ENCODE results near the gene BCAR3.

Gene BCAR3

GRCh38 chr1:93532780-93533378 lies 148.8 kb downstream of the BCAR3 start:
- no peak for ATAC-seq

- ATAC-seq: no peak
These were observed 150.4 kb downstream of the BCAR3 start for GRCh38 chr1:93531193-93531592.

GRCh38 chr1:93528412-93528811 lies 153.2 kb downstream of the BCAR3 start:
- ATAC-seq: no peak

GRCh38 chr1:93526431-93526830 lies 155.2 kb downstream of the BCAR3 start:
- no peak for ATAC-seq

GRCh38 chr1:93525431-93525830 lies 156.2 kb downstream of the BCAR3 start:
- ATAC-seq: no peak

- no peak for ATAC-seq
These were observed 158.9 kb downstream of the BCAR3 start for GRCh38 chr1:93522721-93523120.

GRCh38 chr1:93521618-93522017 lies 160.0 kb downstream of the BCAR3 start:
- ATAC-seq: no peak

GRCh38 chr1:93519199-93519829 lies 162.3 kb downstream of the BCAR3 start:
- ATAC-seq: no peak

GRCh38 chr1:93518516-93518915 lies 163.1 kb downstream of the BCAR3 start:
- ATAC-seq: no peak

GRCh38 chr1:93516164-93516563 lies 165.5 kb downstream of the BCAR3 start:
- no peak for ATAC-seq

Measured in activated CD4-positive, CD25-positive, alpha-beta regulatory T cell treated with anti-CD3 and anti-CD28 coated beads, Interleukin-2, amount 50 U/mL, for 24 hours (primary cell).